Measurements from ENCODE around the gene NIPAL3. TPM values are rescaled to one million over a fixed set of nuclear protein-coding genes. Genes with fewer than 3 reads are reported as not detected.

Gene NIPAL3
- total and polyA plus RNA-seq, 2 donors (not counting 3 experiments of a cell fraction or from before 2014, with no cell fraction given), result 15.5 to 16.0 TPM

DNA sequence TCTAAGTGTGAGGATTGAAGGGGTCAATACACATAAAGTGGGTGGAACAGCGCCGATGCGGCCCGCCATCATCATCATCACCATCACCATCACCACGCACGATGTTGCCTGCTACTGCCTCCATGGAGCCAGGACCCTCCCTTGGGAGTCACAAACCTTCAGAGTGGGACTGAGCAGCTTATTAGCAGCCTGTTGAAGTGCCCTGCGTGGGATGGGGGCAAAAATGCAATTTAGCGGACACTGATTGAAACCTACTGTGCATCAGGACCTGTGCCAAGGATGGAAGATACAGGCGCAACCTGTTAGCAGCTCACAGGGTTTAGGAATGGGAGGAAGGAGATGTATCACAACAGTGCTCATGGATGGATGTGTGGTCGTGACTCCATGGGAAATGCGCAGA, 28.7 kb upstream of the NIPAL3 start:
- POLR2A ChIA-PET, result no interaction called here
- no peaks in the 10 kb centered on the region for H4K20me1 ChIP-seq (replicated peaks; ENCODE audit: control insufficient read depth, extremely low read depth, insufficient read depth, low read length)
- intact Hi-C loops (cut with micrococcal nuclease) (no loop called here), dilution Hi-C loops (cut with MboI; ENCODE audit: extremely low pct_ligation_motif_present, low sequenced_read_pairs) (no loop called here)
- H3K4me1 ChIP-seq (ENCODE audit: control insufficient read depth, extremely low read depth, insufficient read depth, low read length), result peaks cover 33% of the 10 kb centered on the region
- DNase-seq (ENCODE audit: low read depth, low spot score), result no peak
- no TSS peak for BruUV-seq (replicated peaks)
- no peak overlapping the region for H3K4me3 ChIP-seq (replicated peaks in 1 of 3; ENCODE audit: insufficient read depth in 1 of 3, low read depth in 1 of 3, low read length in 3 of 3)
- FAIRE-seq, result no peak
- no peaks in the 10 kb centered on the region for H3K9me1 ChIP-seq (replicated peaks; ENCODE audit: control insufficient read depth, extremely low read depth, insufficient read depth, low read length)
- no peak overlapping the region for H3K9ac ChIP-seq (replicated peaks; ENCODE audit: extremely low read depth, insufficient read depth, low read length)
- H3K27me3 ChIP-seq (ENCODE audit: control insufficient read depth in 2 of 2, insufficient read depth in 2 of 2, low read length in 2 of 2), result no peaks in the 10 kb centered on the region
- no peak overlapping the region for H3K27ac ChIP-seq (ENCODE audit: insufficient read depth, low read depth, low read length)
- TF ChIP-seq, protein P1, sequence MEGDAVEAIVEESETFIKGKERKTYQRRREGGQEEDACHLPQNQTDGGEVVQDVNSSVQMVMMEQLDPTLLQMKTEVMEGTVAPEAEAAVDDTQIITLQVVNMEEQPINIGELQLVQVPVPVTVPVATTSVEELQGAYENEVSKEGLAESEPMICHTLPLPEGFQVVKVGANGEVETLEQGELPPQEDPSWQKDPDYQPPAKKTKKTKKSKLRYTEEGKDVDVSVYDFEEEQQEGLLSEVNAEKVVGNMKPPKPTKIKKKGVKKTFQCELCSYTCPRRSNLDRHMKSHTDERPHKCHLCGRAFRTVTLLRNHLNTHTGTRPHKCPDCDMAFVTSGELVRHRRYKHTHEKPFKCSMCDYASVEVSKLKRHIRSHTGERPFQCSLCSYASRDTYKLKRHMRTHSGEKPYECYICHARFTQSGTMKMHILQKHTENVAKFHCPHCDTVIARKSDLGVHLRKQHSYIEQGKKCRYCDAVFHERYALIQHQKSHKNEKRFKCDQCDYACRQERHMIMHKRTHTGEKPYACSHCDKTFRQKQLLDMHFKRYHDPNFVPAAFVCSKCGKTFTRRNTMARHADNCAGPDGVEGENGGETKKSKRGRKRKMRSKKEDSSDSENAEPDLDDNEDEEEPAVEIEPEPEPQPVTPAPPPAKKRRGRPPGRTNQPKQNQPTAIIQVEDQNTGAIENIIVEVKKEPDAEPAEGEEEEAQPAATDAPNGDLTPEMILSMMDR (IDR thresholded peaks at IDR 0.05; ENCODE audit: extremely low read depth in 1 of 2, insufficient read depth in 1 of 2, low read depth in 1 of 2, low read length in 2 of 2), result no peak
- TF ChIP-seq FOS (IDR thresholded peaks at IDR 0.05; ENCODE audit: borderline replicate concordance, insufficient read depth, low read length), result no peak
- no peaks in the 10 kb centered on the region for H3K36me3 ChIP-seq (ENCODE audit: control insufficient read depth in 2 of 2, extremely low read depth in 1 of 2, insufficient read depth in 2 of 2, low read length in 2 of 2)
- H3K9me3 ChIP-seq (replicated peaks; ENCODE audit: control insufficient read depth, insufficient read depth, low read length), result no peaks in the 10 kb centered on the region
- CTCF ChIA-PET, result interaction anchor here (1.2 to 8.2 kb wide), 2 partner anchors 182 to 187 kb away, joined by 3 to 132 read pairs; no protein-coding TSS in a partner anchor
- H2AFZ ChIP-seq (ENCODE audit: low read depth, low read length), result no peak overlapping the region
- H3K79me2 ChIP-seq (ENCODE audit: control insufficient read depth, insufficient read depth, low read length), result no peaks in the 10 kb centered on the region
- no peak overlapping the region for H3K4me2 ChIP-seq (ENCODE audit: insufficient read depth, low read length)

DNA sequence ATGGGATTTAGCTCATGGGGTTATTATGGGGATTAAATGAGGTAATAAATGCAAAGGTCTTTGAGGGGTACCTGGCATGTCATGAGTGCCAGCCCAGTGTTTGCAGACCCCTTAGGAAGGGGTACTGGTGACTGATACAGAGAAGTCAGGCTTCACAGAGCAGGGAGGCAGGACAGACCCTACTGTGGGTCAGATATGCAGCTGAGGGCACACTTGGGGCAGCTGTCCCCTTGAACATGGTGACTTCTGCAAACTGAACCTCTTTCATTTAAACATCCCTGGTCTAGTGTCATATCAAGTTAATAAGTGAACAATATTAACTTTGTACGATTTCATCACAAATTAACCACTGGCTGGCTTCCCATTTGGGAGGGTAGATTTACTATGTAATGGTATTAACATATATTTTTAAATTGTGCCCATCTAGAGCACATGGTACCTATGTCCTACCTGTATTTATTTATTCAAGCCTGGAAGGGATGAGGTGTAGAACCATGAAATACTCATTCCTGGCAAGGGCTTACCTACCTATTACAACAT, 27.9 kb upstream of the NIPAL3 start:
- no TSS peak for BruUV-seq (replicated peaks)
- intact Hi-C loops (cut with micrococcal nuclease), result no loop called here
- Histone ChIP-seq H3K4me1 (ENCODE audit: control insufficient read depth, extremely low read depth, insufficient read depth, low read length) (peaks cover 36% of the 10 kb centered on the region), H3K9ac (replicated peaks; ENCODE audit: extremely low read depth, insufficient read depth, low read length) (no peak overlapping the region), H3K4me2 (ENCODE audit: insufficient read depth, low read length) (no peak overlapping the region), H3K36me3 (ENCODE audit: control insufficient read depth in 2 of 2, extremely low read depth in 1 of 2, insufficient read depth in 2 of 2, low read length in 2 of 2) (no peaks in the 10 kb centered on the region), H3K27ac (ENCODE audit: insufficient read depth, low read depth, low read length) (no peak overlapping the region), H4K20me1 (replicated peaks; ENCODE audit: control insufficient read depth, extremely low read depth, insufficient read depth, low read length) (no peaks in the 10 kb centered on the region), H3K4me3 (replicated peaks in 1 of 3; ENCODE audit: insufficient read depth in 1 of 3, low read depth in 1 of 3, low read length in 3 of 3) (no peak overlapping the region), H3K9me3 (replicated peaks; ENCODE audit: control insufficient read depth, insufficient read depth, low read length) (no peaks in the 10 kb centered on the region), H3K79me2 (ENCODE audit: control insufficient read depth, insufficient read depth, low read length) (no peaks in the 10 kb centered on the region), H2AFZ (ENCODE audit: low read depth, low read length) (no peak overlapping the region), H3K27me3 (ENCODE audit: control insufficient read depth in 2 of 2, insufficient read depth in 2 of 2, low read length in 2 of 2) (no peaks in the 10 kb centered on the region), H3K9me1 (replicated peaks; ENCODE audit: control insufficient read depth, extremely low read depth, insufficient read depth, low read length) (no peaks in the 10 kb centered on the region)
- CTCF ChIA-PET, result interaction anchor here (1.2 to 8.2 kb wide), 2 partner anchors 182 to 188 kb away, joined by 3 to 132 read pairs; no protein-coding TSS in a partner anchor
- POLR2A ChIA-PET, result no interaction called here
- FAIRE-seq (no peak), DNase-seq (ENCODE audit: low read depth, low spot score) (no peak)
- TF ChIP-seq EZH2 (IDR thresholded peaks at IDR 0.05; ENCODE audit: borderline replicate concordance, low read depth, low read length, severe bottlenecking) (no peak), GATA2 (IDR thresholded peaks at IDR 0.05; ENCODE audit: insufficient read depth, insufficient read length, low read depth, low read length) (no peak), POLR2A (IDR thresholded peaks at IDR 0.05; ENCODE audit: low read depth, low read length) (no peak), MYC (IDR thresholded peaks at IDR 0.05; ENCODE audit: low read depth, low read length) (no peak), JUN (IDR thresholded peaks at IDR 0.05; ENCODE audit: borderline replicate concordance, insufficient read depth, insufficient read length, low read depth) (no peak), FOS (IDR thresholded peaks at IDR 0.05; ENCODE audit: borderline replicate concordance, insufficient read depth, low read length) (no peak), POLR2AphosphoS5 (IDR thresholded peaks at IDR 0.05; ENCODE audit: insufficient read depth, low read depth, low read length) (no peak)
- TF ChIP-seq, protein P1 (IDR thresholded peaks at IDR 0.05; ENCODE audit: extremely low read depth in 1 of 2, insufficient read depth in 1 of 2, low read depth in 1 of 2, low read length in 2 of 2), result no peak
- TF ChIP-seq, protein P2, sequence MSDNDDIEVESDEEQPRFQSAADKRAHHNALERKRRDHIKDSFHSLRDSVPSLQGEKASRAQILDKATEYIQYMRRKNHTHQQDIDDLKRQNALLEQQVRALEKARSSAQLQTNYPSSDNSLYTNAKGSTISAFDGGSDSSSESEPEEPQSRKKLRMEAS (IDR thresholded peaks at IDR 0.05; ENCODE audit: insufficient read depth, insufficient read length), result no peak
- dilution Hi-C loops (cut with MboI; ENCODE audit: extremely low pct_ligation_motif_present, low sequenced_read_pairs), result no loop called here
